Measurements from ENCODE around the gene LRMDA. TPM values are rescaled to one million over a fixed set of nuclear protein-coding genes. Genes with fewer than 3 reads are reported as not detected.

LRMDA gene
- total and polyA plus RNA-seq, 2 donors (not counting 3 experiments of a cell fraction or from before 2014, with no cell fraction given) = 9.7 to 18.0 TPM

- Histone ChIP-seq H3K9ac (replicated peaks; ENCODE audit: extremely low read depth, insufficient read depth, low read length) (no peak overlapping the region), H3K9me1 (replicated peaks; ENCODE audit: control insufficient read depth, extremely low read depth, insufficient read depth, low read length) (no peaks in the 10 kb centered on the region), H3K36me3 (ENCODE audit: control insufficient read depth in 2 of 2, extremely low read depth in 1 of 2, insufficient read depth in 2 of 2, low read length in 2 of 2) (no peaks in the 10 kb centered on the region), H3K79me2 (ENCODE audit: control insufficient read depth, insufficient read depth, low read length) (no peaks in the 10 kb centered on the region), H2AFZ (ENCODE audit: low read depth, low read length) (no peak overlapping the region), H3K4me2 (ENCODE audit: insufficient read depth, low read length) (no peak overlapping the region), H4K20me1 (replicated peaks; ENCODE audit: control insufficient read depth, extremely low read depth, insufficient read depth, low read length) (no peaks in the 10 kb centered on the region), H3K4me1 (ENCODE audit: control insufficient read depth, extremely low read depth, insufficient read depth, low read length) (no peaks in the 10 kb centered on the region), H3K9me3 (replicated peaks; ENCODE audit: control insufficient read depth, insufficient read depth, low read length) (no peaks in the 10 kb centered on the region), H3K27me3 (ENCODE audit: control insufficient read depth in 2 of 2, insufficient read depth in 2 of 2, low read length in 2 of 2) (no peaks in the 10 kb centered on the region), H3K4me3 (replicated peaks in 1 of 3; ENCODE audit: insufficient read depth in 1 of 3, low read depth in 1 of 3, low read length in 3 of 3) (no peak overlapping the region), H3K27ac (ENCODE audit: insufficient read depth, low read depth, low read length) (no peak overlapping the region)
- POLR2A ChIA-PET = no interaction called here
- CTCF ChIA-PET = no interaction called here
- dilution Hi-C loops (cut with MboI; ENCODE audit: extremely low pct_ligation_motif_present, low sequenced_read_pairs) (no loop called here), intact Hi-C loops (cut with micrococcal nuclease) (no loop called here)
- TF ChIP-seq FOS (IDR thresholded peaks at IDR 0.05; ENCODE audit: borderline replicate concordance, insufficient read depth, low read length) (no peak), CTCF (IDR thresholded peaks at IDR 0.05; ENCODE audit: extremely low read depth in 1 of 2, insufficient read depth in 1 of 2, low read depth in 1 of 2, low read length in 2 of 2) (no peak), POLR2A (IDR thresholded peaks at IDR 0.05; ENCODE audit: low read depth, low read length) (no peak), POLR2AphosphoS5 (IDR thresholded peaks at IDR 0.05; ENCODE audit: insufficient read depth, low read depth, low read length) (no peak), JUN (IDR thresholded peaks at IDR 0.05; ENCODE audit: borderline replicate concordance, insufficient read depth, insufficient read length, low read depth) (no peak), EZH2 (IDR thresholded peaks at IDR 0.05; ENCODE audit: borderline replicate concordance, low read depth, low read length, severe bottlenecking) (no peak), GATA2 (IDR thresholded peaks at IDR 0.05; ENCODE audit: insufficient read depth, insufficient read length, low read depth, low read length) (no peak), MYC (IDR thresholded peaks at IDR 0.05; ENCODE audit: low read depth, low read length) (no peak)
- TF ChIP-seq, protein P1, sequence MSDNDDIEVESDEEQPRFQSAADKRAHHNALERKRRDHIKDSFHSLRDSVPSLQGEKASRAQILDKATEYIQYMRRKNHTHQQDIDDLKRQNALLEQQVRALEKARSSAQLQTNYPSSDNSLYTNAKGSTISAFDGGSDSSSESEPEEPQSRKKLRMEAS (IDR thresholded peaks at IDR 0.05; ENCODE audit: insufficient read depth, insufficient read length) = no peak
- no TSS peak for BruUV-seq (replicated peaks)
- DNase-seq (ENCODE audit: low read depth, low spot score) (no peak), FAIRE-seq (no peak)
Measured at GRCh38 chr10:76451911-76452310, 1020.5 kb downstream of the LRMDA start.
